ENCODE measurements around the gene KRTAP4-1.
"Not testable (repeated sequence)": the region's sequence is repeated elsewhere in the genome, so short reads cannot be mapped to it uniquely, and the experiment has no call there.

KRTAP4-1 gene

DNA sequence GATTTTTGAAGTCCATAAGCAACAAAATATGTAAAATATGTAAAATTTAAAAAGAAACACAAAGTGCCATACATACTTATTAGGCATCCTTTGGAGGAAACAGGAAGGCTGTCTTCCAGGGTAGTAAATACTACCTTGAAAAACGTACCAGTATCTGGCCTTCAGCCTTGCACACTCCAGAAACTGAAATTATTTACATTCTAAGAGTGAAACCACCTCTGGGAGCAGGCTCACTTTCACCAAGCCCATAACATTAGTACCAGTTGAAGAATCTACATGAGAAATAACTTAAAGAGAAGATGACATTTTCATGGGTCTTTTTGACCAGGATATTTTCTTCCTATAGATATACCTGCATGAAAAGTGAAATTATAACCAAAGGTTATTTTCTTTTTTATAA, 11.4 kb upstream of the KRTAP4-1 start:
- TF ChIP-seq SPI1 (IDR thresholded peaks at IDR 0.05; ENCODE audit: borderline replicate concordance, low read depth) (no peak), GABPA (IDR thresholded peaks at IDR 0.05; ENCODE audit: low read depth) (no peak), POLR2AphosphoS5 (IDR thresholded peaks at IDR 0.05; ENCODE audit: low read depth) (no peak)
- TF ChIP-seq, protein P1, sequence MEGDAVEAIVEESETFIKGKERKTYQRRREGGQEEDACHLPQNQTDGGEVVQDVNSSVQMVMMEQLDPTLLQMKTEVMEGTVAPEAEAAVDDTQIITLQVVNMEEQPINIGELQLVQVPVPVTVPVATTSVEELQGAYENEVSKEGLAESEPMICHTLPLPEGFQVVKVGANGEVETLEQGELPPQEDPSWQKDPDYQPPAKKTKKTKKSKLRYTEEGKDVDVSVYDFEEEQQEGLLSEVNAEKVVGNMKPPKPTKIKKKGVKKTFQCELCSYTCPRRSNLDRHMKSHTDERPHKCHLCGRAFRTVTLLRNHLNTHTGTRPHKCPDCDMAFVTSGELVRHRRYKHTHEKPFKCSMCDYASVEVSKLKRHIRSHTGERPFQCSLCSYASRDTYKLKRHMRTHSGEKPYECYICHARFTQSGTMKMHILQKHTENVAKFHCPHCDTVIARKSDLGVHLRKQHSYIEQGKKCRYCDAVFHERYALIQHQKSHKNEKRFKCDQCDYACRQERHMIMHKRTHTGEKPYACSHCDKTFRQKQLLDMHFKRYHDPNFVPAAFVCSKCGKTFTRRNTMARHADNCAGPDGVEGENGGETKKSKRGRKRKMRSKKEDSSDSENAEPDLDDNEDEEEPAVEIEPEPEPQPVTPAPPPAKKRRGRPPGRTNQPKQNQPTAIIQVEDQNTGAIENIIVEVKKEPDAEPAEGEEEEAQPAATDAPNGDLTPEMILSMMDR (IDR thresholded peaks at IDR 0.05; ENCODE audit: insufficient read depth, low read length): no peak
- TF ChIP-seq, protein P2, sequence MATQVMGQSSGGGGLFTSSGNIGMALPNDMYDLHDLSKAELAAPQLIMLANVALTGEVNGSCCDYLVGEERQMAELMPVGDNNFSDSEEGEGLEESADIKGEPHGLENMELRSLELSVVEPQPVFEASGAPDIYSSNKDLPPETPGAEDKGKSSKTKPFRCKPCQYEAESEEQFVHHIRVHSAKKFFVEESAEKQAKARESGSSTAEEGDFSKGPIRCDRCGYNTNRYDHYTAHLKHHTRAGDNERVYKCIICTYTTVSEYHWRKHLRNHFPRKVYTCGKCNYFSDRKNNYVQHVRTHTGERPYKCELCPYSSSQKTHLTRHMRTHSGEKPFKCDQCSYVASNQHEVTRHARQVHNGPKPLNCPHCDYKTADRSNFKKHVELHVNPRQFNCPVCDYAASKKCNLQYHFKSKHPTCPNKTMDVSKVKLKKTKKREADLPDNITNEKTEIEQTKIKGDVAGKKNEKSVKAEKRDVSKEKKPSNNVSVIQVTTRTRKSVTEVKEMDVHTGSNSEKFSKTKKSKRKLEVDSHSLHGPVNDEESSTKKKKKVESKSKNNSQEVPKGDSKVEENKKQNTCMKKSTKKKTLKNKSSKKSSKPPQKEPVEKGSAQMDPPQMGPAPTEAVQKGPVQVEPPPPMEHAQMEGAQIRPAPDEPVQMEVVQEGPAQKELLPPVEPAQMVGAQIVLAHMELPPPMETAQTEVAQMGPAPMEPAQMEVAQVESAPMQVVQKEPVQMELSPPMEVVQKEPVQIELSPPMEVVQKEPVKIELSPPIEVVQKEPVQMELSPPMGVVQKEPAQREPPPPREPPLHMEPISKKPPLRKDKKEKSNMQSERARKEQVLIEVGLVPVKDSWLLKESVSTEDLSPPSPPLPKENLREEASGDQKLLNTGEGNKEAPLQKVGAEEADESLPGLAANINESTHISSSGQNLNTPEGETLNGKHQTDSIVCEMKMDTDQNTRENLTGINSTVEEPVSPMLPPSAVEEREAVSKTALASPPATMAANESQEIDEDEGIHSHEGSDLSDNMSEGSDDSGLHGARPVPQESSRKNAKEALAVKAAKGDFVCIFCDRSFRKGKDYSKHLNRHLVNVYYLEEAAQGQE (IDR thresholded peaks at IDR 0.05; ENCODE audit: insufficient replicate concordance, low read depth): no peak
- Histone ChIP-seq H3K4me3 (replicated peaks; ENCODE audit: insufficient read depth, low read length) (no peak overlapping the region), H3K27ac (replicated peaks) (no peak overlapping the region), H3K27me3 (ENCODE audit: insufficient read depth, poor library complexity, severe bottlenecking) (no peaks in the 10 kb centered on the region)
- no peak for DNase-seq (ENCODE audit: low read depth in 1 of 2, low spot score in 1 of 2)

DNA sequence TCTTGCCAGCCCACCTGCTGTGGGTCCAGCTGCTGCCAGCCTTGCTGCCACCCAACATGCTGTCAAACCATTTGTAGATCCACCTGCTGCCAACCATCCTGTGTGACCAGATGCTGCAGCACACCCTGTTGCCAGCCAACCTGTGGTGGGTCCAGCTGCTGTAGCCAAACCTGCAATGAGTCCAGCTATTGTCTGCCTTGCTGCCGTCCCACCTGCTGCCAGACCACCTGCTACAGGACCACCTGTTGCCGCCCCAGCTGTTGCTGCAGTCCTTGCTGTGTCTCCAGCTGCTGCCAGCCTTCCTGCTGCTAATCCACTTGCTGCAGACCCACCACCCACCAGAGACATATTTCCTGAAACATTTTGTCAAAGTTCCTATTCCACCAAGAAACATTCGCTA, 5.6 kb upstream of the KRTAP4-1 start:
- H3K27me3 ChIP-seq (ENCODE audit: insufficient read depth, poor library complexity, severe bottlenecking): peaks cover 2% of the 10 kb centered on the region
- H3K4me3 ChIP-seq (replicated peaks; ENCODE audit: insufficient read depth, low read length): no peak overlapping the region
- TF ChIP-seq POLR2AphosphoS5 (IDR thresholded peaks at IDR 0.05; ENCODE audit: low read depth): no peak
- TF ChIP-seq, protein P1 (IDR thresholded peaks at IDR 0.05; ENCODE audit: insufficient read depth, low read length): no peak
- TF ChIP-seq, protein P2 (IDR thresholded peaks at IDR 0.05; ENCODE audit: insufficient replicate concordance, low read depth): no peak
- TF ChIP-seq SPI1 (IDR thresholded peaks at IDR 0.05; ENCODE audit: borderline replicate concordance, low read depth): no peak
- no peak for TF ChIP-seq GABPA (IDR thresholded peaks at IDR 0.05; ENCODE audit: low read depth)
- DNase-seq (ENCODE audit: low read depth in 1 of 2, low spot score in 1 of 2): no peak
- H3K27ac ChIP-seq (replicated peaks): no peak overlapping the region

DNA sequence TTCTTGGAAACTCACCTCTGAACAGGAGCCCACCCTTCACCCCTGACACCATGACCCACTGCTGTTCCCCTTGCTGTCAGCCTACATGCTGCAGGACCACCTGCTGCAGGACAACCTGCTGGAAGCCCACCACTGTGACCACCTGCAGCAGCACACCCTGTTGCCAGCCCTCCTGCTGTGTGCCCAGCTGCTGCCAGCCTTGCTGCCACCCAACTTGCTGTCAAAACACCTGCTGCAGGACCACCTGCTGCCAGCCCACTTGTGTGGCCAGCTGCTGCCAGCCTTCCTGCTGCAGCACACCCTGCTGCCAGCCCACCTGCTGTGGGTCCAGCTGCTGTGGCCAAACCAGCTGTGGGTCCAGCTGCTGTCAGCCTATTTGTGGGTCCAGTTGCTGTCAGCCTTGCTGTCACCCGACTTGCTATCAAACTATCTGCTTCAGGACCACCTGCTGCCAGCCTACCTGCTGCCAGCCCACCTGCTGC, 5.2 kb upstream of the KRTAP4-1 start, which contains the start of gene KRTAP9-1:
TSS of gene KRTAP9-1 (plus strand) at position 51 of the 482 bp plus-strand sequence. CDS start at position 51, 0 bp downstream.
- not testable (repeated sequence) for DNase-seq (ENCODE audit: low read depth in 1 of 2, low spot score in 1 of 2); H3K27ac ChIP-seq (replicated peaks)

DNA sequence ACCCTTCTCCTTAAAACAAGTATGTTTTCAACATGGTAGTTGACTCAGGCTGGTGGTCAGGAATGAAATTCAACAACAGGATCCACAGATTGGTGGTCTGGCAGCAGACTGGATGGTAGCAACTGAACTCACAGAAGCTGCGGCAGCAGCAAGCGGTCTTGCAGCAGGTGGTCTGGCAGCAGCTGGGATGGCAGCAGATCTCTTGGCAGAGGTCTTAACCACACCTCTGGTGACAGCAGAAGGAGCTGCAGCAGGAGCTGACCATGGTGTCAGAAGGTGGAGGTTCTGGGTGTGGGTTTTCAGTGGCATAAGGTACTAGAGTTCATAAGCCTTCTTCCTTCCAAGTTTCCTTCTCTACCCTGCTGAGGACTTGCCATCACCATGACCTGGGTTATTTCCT, 2.2 kb upstream of the KRTAP4-1 start:
- no peak for DNase-seq (ENCODE audit: low read depth in 1 of 2, low spot score in 1 of 2)
- Histone ChIP-seq H3K4me3 (replicated peaks; ENCODE audit: insufficient read depth, low read length) (no peak overlapping the region), H3K27ac (replicated peaks) (no peak overlapping the region), H3K27me3 (ENCODE audit: insufficient read depth, poor library complexity, severe bottlenecking) (peaks cover 2% of the 10 kb centered on the region)
- no peak for TF ChIP-seq SPI1 (IDR thresholded peaks at IDR 0.05; ENCODE audit: borderline replicate concordance, low read depth)
- no peak for TF ChIP-seq GABPA (IDR thresholded peaks at IDR 0.05; ENCODE audit: low read depth)
- TF ChIP-seq, protein P1 (IDR thresholded peaks at IDR 0.05; ENCODE audit: insufficient read depth, low read length): no peak
- no peak for TF ChIP-seq POLR2AphosphoS5 (IDR thresholded peaks at IDR 0.05; ENCODE audit: low read depth)
- TF ChIP-seq, protein P2 (IDR thresholded peaks at IDR 0.05; ENCODE audit: insufficient replicate concordance, low read depth): peak; percentile 60

More for the DNA sequence above, 5.2 kb upstream of the KRTAP4-1 start, which contains the start of gene KRTAP9-1:
- H3K4me3 ChIP-seq (replicated peaks; ENCODE audit: insufficient read depth, low read length); H3K27me3 ChIP-seq (ENCODE audit: insufficient read depth, poor library complexity, severe bottlenecking): not testable (repeated sequence)

Measured in HL-60 (cell line).